CD4-positive, alpha-beta T cell treated with Interleukin-12 subunit alpha and Interleukin-12 subunit beta, for 1 hour (primary cell): Measurements from ENCODE around the gene VDR.
"Not testable (repeated sequence)": the region's sequence is repeated elsewhere in the genome, so short reads cannot be mapped to it uniquely, and the experiment has no call there.

ENCODE experiments used
- DNase-seq: peaks from one replicate; pipeline ENCODE4 v3.0.0-alpha.2; 2020

Gene VDR

GRCh38 chr12:47823422-47824086 lies 81.2 kb downstream of the VDR start:
- no peak for DNase-seq

DNA sequence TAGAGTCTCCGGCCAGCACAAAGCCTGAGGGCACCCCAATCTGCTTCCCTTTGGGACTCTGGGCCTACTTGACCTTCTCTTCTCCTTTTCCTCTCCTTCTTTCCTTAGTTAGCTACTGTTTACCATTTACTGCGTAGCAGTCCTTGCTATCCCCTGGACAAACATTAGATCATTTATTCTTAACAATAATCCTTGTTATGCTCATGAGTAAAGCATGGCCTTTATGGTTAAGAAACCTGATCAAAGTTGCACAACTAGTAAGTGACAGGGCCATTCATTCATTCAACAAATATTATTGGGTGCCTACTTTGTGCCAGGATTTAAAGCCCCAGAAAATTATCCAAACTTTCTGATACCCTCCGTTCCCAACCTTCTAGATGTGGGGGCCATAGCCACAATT lies 81.9 kb downstream of the VDR start:
- DNase-seq, result no peak

DNA sequence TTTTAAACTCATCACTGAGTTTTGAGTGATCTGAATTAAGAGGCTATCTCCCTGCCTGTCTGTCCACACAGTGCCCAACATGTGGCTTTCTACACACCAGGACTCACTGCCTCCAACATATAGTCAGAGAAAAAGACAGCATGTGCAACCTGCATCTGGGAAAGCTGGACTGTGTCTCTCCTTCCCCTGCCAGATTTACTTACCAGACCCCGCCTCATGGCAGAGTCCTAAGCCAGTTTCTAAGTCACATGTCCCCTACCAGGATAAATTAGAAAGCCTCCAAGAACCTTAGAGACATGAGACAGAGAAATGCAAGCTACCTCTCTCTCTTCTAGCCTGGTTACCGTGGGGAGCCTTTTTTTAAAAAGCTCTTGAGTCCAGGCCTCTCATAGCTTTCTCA lies 82.4 kb downstream of the VDR start:
- DNase-seq, result no peak

DNA sequence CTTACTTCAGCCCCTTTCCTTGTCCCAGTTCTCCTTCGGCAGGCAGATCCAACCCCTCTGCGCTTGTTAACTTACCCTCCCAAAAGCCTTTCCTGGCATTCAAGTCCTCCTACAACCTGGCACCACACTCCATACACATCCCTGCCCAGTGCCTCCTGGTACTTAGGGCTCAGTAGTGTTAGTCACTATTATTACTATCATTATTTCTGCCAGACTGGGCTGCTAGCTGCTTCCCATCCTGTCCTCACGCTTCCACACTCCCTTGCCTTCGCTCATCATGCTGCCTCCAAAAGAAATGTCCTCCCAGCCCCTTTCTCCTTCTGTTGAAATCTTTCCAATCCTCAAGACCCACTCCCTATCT lies 83.5 kb downstream of the VDR start:
- no peak for DNase-seq

- no peak for DNase-seq
Measured at GRCh38 chr12:47820631-47821345, 84.0 kb downstream of the VDR start.

DNA sequence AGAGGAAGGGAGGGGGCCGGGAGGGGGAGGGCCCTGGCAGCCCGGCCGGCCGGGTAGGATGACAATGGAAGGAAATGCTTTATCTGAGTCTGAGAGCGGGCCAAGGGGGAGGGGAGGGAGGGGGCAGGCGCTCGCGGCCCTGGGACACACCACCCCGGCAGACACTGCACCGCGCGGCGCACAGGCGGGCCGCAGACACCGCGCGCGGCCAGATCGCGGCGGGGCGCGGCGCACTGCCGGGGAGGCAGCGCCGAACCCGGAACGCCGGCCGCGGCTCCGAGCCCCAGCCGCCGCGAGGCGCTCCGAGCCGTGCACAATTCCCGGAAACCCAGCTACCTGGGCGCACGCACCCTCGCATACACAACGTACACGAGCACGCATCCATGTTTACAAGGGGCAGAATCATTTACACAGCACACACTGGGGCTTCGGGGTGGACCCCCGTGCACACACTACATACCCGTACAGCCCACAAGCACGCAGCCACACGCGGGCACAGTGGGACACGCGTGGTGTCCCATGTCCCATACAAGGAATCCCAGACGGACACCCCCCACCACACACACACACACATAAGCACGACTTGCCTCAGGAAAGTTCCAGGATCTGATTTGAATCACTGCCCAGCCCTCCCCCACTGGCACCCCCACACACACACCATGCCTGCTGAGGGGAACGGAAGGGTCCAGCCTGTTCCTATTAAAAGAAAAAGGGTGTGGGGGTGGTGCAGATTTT lies 84.7 kb downstream of the VDR start, which contains the start of gene HDAC7:
TSS of gene HDAC7 (minus strand) at position 8 of the 735 bp plus-strand sequence. CDS start 118 bp downstream, outside the sequence.
- DNase-seq, result peak; percentile 83

- DNase-seq, result peak; percentile 58
Measured at GRCh38 chr12:47819138-47819895, 85.5 kb downstream of the VDR start.

DNA sequence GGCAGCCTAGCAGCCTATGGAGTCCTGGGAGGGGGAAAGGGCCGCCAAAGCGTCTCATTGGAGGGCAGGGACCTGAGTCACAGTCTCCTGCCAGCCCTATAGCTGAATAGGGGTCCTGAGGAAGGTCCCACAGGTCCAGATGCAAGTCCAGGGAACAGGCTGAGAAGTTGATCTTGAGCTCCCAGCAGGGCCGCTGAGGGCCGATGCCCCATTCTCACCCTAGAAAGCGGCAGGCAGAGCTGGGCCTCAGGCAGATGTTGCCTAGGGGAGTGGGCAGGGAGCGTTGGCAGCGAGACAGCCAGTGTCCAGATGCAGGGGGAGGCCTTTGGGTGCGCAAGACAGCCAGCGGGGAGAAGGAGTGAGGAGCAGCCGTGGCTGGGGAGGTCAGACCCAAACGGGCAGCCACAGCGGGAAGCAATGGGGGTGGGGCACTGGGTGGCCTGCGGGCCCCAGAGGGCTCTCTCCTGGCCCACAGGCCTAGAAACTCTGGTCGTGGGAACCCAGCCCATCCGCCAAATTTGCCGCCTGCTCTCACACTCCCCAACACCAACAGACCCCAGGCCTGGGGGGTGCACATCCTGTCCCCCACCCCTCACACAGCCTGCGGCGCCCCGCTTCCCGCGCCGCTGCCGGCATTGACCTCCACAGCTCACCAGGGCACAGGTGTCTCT lies 86.2 kb downstream of the VDR start:
- peak; percentile 55 for DNase-seq

GRCh38 chr12:47818007-47818376 lies 86.8 kb downstream of the VDR start:
- no peak for DNase-seq

DNA sequence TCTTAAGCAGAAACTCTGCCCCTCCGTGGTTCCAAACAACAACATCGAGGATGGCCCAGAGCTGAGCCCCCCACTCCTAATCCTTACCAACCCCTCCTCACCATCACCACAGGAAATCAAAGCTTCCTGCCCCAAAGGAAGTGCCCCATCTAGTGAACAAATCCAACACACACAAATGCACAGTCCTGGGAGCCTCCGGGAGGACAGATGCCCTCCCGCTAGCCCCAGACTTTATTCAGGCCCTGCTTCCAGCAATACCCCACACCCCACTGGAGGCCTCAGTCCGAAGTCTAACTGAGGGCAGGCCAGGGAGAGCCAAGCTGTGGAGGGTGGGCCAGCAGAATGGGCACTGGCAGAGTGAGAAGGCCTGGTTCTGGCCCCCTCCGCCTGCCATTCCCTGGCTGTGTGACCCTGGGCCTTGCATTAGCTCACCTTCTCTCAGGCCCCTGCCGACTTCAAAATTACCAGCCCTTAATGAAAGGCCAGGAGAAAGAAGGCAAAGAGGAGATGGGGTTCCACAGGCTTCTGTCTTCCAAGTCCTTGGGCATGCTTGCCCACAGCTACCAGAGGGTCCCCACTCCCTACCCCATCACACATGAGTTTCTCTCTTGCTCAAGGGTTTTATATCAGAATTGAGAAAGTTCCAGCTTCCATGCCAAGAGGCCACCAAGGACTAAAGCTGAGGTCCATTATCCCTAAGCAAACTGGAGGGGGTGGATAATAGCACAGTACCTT lies 87.4 kb downstream of the VDR start:
- peak; percentile 48 for DNase-seq

DNA sequence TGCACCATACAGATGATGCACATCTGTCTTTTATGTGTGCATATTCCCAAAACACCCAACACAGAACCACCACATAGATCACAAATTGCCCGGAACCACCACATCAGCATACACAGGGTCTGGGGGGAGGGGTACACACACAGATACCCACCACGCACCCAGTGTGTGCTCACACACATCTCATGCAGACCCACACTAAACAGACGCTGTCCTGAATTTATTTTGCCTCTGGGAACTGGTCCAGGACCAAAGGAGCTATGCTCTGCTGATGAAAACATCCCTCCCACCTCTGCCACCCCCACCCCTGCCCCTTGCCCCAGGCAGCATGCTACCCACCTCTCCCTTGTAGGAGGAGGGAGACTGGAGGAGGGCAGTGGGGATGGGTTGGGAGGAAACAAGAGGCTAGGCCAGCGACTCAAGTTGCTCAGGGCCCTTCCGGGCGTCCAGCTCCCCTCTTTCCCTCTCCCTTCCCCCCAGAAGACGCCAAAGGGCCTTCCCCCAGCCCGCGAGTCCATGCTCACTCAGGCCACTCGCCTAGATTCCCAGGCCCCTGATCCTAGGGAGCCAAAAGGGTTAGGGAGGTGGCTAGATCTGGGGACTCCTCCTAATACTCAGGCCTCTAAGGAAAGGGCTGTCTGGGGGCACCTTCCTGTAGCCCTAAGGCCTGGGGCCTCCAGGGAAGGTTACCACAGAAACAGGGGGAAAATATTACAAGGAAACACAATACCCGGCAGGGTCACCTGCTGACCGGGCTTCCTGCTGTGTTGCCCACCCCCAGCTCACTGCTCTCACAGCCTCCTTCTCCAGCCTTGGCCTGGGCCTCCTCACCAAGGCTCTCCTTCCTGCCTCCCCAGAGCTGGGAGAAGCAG lies 88.2 kb downstream of the VDR start:
- DNase-seq, result no peak

DNA sequence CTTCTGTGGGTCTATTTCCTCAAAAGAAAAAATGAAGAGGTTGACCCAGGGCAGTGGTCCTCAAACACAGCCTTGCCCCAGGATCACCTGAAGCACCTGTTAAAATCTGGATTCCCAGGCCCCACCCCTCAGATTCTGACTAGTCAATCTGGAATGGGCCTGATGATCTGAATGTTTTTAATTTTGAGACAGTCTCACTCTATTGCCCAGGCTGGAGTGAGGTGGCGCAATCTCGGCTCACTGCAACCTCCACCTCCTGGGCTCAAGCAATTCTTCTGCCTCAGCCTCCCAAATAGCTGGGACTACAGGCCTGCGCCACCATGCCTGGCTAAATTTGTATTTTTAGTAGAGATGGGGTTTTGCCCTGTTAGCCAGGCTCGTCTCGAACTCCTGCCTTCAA lies 89.3 kb downstream of the VDR start:
- not testable (repeated sequence) for DNase-seq

GRCh38 chr12:47814539-47815170 lies 90.1 kb downstream of the VDR start:
- DNase-seq, result no peak

DNA sequence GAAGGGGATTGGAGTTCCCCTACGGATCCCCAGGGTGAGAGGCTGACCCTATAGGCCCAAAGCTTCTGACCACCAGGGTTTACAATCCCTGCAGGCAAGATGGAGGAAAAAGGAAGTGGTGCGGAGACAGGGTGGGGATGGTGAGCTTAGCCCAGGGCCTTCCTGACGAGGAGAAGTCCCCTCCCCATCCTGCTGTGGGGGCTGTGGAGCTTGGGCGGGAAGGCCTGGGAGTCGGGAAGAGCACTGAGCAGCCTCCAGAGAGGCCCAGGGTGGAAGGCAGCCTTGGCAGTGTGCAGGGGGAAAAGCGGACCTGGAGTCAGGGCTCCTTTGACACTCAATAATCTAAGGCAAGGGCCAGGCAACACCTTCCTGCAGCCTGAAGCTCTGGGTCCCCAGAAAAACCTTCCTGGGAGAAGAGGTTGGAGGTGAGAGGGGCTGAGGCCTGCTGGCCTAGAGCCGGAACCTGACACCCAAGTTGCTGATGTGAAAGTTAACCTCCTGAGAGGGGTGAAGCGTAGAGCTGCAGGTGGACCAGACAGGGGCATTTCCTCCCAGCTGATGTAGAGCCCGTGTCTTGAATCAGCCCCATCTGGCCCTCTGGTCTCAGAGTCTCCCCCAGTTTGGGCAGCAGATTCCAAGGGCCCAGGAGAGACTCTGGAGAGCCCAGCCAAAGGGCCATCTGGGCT lies 91.1 kb downstream of the VDR start:
- peak; percentile 50 for DNase-seq

DNA sequence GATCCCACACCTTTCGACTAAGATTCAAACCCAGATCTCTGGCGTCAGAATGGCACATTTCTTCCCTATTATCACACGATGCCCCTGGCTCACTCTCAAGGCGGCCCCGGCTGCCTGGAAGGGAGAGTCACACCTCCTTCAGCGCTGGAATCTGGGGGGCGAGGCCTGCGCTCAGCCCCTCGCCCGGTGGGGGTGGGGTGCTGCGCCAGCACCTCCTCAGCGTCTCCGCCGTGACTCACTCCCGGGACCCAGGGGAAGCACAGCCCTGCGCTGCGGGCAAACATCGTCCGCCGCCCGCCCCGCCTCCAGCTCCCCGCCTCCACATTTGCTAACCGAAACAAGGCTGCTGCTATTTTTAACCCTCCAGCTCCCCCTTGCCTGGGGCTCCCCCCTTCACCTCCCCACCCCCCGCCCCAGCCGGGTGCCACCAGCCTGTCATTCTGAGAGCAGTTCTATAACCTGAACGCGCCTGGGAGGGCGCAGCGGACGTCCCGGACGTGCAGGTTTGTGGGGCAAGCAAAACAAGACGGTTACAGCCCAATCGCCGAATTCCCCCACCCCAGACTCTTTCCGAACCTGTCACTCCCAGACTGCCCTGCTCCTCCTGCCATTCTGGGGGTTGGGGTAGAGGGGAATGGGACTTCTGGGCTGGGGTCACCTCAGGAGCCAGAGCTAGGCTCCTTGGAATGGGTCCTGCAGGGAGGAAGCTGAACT lies 91.8 kb downstream of the VDR start:
- DNase-seq, result peak; percentile 95

DNA sequence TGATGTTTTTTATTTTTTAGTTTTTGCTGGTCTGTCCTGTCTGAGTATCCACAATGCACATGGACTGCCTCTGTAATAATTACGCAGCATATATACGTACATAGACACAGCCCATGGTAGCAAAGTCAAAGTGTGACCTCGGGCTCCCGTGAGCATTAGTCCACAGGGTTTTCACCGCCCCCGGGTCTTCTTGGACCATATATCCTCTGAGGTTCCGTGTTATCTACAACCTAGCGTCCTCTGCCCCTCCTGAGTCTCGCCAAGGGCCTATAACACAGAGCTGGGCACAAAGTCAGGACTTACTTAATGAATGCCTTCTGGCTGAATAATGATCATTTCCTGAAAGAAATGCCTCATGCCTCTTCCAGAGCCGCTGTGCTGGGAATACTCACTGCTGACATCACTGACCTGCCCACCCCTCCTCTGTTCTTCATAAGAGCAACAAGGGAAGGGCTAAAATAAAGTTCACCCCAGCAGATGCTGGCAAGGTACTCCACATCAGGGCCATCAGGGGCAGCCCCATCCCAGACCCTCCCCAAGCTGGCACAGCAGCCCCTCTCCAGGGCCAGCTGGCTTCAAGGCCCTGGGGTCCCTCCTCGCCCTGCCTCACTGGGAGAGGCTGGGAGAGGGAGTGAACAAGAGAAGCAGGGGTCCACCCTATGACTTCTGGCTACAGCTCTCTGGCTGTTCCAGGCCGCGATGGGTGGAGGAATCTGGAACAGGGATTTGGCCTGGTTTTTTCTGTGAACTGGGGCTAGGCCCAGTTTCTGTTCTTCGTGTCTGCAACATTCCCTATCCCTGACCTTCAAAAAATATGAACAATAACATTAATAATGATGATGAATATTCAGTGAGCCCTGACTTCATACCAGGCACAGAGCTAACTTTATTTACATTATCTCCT lies 93.0 kb downstream of the VDR start:
- DNase-seq, result no peak

- DNase-seq, result no peak
Measured at GRCh38 chr12:47811072-47811396, 93.8 kb downstream of the VDR start.

- DNase-seq, result not testable (repeated sequence)
Measured at GRCh38 chr12:47809518-47809917, 95.3 kb downstream of the VDR start.
